GM12873 (cell line): ENCODE results near the gene LHFPL3.

Experiments
- CTCF ChIP-seq: IDR thresholded peaks from 2 replicates; pipeline ENCODE4 v1.5.1; 2012; ENCODE audit warnings: low read depth, mild to moderate bottlenecking, moderate library complexity, low read length, control low read depth; ENCODE audit not compliant: insufficient read depth; ENCODE audit errors: missing control alignments

The LHFPL3 gene

GRCh38 chr7:104480529-104480928, 152.1 kb downstream of the LHFPL3 start:
- TF ChIP-seq CTCF = no peak

GRCh38 chr7:104482362-104483037, 154.1 kb downstream of the LHFPL3 start:
- no peak for TF ChIP-seq CTCF

GRCh38 chr7:104486931-104487330, 158.5 kb downstream of the LHFPL3 start:
- no peak for TF ChIP-seq CTCF

GRCh38 chr7:104487642-104488041, 159.2 kb downstream of the LHFPL3 start:
- TF ChIP-seq CTCF = no peak

GRCh38 chr7:104497379-104497967, 169.1 kb downstream of the LHFPL3 start:
- TF ChIP-seq CTCF = no peak

GRCh38 chr7:104499975-104500374, 171.6 kb downstream of the LHFPL3 start:
- TF ChIP-seq CTCF = no peak

- no peak for TF ChIP-seq CTCF
Measured at GRCh38 chr7:104509874-104510273, 181.5 kb downstream of the LHFPL3 start.
